Dedifferentiated amniotic fluid mesenchymal stem cell (primary cell): ENCODE data around the gene ZDHHC23.

Experiments used
- DNase-seq: peaks from one replicate; pipeline ENCODE4 v3.0.0-alpha.2; 2016; ENCODE audit errors: extremely low spot score

The ZDHHC23 gene

DNA sequence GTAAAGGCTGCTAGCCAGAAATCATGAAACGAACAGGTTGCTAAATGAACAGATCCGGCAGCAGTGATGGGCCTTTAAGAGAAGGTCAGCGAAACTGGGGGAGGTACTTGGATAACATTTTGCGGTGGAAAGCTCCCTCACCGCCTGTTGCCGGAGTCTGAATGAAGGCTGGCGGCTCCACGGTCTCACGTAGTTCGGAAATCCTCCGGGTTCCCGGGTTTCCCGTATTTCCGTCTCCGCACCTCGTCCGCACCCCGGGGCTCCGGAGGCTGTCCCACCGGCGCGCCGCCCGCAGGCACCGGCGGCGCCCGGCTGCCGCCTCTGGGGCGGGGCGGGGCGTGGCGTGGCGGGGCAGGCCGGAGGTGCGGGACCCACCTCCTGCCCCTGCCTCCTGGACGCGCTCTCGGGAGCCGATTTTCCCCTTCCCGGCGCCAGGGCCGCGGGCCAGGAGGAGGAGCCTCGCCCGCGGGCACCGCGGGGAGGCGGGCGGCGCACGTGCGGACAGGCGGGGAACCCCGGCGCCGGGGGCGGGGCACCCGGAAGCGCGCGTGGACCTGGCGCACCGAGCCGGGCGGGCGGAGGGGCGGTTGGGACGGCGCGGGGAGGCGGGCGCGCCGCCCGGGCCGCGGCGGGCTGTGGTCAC, at the start of gene ZDHHC23:
Gene ZDHHC23, plus strand, starts transcription at position 642 of the 643 bp plus-strand sequence. CDS start 790 bp downstream, outside the sequence.
- peak; percentile 22 for DNase-seq

DNA sequence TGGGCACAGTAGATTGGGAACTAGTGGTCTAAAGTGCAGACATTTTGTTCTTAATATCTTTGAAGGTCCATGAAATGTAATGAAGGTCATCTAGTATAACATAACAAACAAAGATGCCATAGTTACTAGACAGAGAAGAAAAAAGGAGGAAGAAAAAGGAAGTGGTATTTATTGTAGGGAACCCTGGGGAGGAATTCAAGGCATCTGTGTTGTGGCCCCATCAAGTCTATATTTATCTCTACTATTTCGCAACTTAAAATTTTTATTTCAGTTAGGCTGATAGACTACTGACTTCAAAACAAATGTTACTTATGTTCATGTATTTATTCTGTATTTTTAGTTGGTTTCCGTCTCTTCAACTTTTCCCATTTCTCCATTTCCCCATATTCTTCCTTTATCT, 48.9 kb upstream of the ZDHHC23 start:
- DNase-seq, result no peak

DNA sequence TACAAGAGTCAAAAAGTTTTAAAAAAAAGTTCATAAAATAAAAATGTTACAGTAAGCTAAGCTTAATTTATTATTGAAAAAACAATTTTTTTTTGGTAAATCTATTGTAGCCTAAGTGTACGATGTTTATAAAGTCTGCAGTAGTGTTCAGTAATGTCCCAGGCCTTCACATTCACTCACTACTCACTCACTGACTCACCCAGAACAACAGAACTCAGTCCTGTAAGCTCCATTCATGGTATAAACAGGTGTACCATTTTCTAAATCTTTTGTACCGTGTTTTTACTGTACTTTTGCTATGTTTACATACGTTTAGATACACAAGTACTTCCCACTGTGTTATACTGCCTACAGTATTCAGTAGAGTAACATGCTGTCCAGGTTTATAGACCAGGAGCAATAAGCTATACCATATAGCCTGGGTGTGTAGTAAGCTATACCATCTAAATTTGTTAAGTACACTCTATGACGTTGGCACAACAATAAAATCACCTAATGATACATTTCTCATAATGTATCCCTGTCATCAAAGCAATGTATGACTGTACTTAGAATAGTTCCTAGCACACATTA, 41.2 kb upstream of the ZDHHC23 start:
- DNase-seq, result no peak

GRCh38 chr3:113908133-113908532, 39.7 kb upstream of the ZDHHC23 start:
- DNase-seq, result no peak

DNA sequence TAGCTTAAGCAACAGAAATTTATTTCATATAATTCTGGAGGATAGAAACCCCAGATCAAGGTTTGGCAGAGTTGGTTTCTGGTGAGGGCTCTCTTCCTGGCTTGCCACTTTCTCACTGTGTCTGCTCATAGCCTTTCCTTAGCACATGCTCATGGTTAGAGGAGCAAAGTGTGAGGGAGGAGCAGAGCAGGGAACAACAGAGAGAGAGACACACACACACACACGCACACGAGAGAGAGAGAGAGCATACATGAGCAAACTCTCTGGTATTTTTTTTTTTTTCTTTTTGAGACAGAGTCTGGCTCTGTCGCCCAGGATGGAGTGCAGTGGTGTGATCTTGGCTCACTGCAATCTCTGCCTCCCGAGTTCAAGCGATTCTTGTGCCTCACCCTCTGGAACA, 36.8 kb upstream of the ZDHHC23 start:
- no peak for DNase-seq

- DNase-seq, result no peak
Observed at GRCh38 chr3:113912552-113913236, 35.1 kb upstream of the ZDHHC23 start.

- DNase-seq, result peak; percentile 20
Observed at GRCh38 chr3:113914646-113915045, 33.2 kb upstream of the ZDHHC23 start.

DNA sequence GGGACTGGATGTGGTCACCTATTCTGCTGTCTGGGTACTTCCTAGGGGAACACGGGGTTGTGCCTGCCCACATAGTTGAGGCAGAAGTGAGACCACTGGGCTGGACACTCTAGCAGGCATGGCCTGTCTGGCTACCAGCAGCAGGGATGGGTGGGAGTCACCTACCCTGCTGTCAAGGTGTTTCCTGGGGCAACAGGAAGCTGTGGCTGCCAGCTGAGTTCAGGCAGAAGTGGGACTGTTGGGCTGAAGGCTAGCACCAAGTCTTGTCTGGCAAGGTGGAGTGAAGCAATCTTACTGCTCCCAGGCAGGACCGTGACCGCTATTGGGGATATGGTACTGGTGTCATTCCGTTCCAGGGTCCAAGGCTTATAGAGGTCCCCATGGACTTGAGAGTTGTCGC, 20.3 kb upstream of the ZDHHC23 start:
- no peak for DNase-seq

DNA sequence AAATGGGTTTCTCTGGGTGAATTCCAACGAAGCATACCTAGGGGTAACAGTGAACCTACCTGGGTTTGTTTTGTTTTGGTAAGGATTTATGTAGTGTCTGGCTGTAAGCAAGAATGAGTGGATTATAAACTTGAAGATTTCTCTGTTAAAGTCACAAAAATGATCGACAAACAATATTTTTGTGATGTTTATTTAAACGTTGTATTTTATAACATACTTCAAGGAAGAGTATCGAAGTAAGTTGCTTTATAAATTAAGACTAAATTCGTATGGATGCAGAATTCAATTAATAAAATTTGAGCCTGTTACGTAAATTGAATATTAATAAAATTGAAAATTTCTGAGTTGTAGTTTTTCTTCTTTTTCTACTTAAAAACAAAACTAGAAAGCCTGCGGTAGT, 982 bp upstream of the ZDHHC23 start:
- DNase-seq, result no peak

GRCh38 chr3:113948015-113948917, 453 bp downstream of the ZDHHC23 start:
- DNase-seq, result no peak

DNA sequence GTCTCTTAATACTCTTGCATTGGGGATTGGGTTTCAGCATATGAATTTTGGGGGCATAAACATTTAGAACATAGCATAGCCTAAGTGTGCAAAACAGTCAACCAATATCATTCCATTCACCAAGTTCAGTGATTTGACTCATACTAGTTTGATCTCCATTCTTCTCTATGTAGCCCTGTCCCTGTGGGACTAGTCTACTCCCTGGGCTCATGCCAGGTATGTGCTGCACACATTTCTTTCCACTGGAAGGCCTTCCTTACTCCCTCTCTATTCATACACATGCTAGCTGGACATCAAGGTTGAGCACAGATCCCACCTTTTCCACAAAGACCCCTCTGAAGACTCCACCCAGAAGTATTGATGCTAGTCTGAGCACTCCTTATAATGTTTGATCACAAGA, 5.1 kb downstream of the ZDHHC23 start:
- no peak for DNase-seq

- DNase-seq, result no peak
Observed at GRCh38 chr3:113953677-113954076, 5.9 kb downstream of the ZDHHC23 start.

DNA sequence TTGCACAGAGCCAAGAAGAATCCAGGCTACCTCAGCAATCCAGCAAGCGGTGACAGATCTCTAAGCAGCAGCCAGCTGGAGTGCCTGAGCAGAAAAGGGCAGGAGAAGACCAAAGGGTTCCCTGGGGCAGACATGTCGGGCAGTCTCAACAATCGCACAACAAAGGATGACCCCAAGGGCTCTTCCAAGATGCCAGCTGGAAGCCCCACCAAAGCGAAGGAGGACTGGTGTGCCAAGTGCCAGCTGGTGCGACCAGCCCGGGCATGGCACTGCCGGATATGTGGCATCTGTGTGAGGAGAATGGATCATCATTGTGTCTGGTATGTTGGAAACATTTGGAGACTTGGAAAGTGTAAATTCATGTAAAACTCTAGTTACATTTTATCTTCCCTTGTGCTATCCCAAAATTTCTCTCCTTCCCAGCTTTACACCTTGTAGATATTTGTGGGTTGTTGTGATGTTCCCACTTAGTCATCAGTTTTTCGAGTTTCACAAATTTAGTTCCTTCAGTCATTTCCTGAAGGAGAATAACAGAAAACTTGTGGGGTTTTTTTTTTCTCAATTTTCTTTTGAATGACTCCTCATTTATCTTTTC, 6.4 kb downstream of the ZDHHC23 start:
- no peak for DNase-seq

DNA sequence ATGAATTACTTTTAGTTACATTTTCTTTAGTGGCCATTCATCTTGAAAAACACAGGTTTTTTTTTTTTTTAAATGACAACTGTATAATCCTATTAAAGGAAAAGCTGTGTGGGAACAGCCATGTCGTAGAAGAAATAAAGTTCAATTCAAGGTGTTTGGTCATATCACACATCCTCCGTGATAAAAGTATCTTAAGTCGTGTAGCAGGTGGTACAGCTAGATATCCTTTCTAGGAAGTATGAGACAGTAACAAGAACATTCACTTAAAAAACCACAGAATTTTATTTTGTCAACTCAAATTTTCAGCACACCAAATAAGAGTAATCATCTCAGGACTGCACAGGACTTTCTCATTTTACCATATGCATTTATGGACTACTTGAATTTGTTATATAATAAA, 16.1 kb downstream of the ZDHHC23 start:
- DNase-seq, result no peak

GRCh38 chr3:113966172-113966571, 18.4 kb downstream of the ZDHHC23 start:
- no peak for DNase-seq

- DNase-seq, result no peak
Observed at GRCh38 chr3:113968986-113969385, 21.2 kb downstream of the ZDHHC23 start.

GRCh38 chr3:113977822-113978221, 30.0 kb downstream of the ZDHHC23 start:
- DNase-seq, result no peak

DNA sequence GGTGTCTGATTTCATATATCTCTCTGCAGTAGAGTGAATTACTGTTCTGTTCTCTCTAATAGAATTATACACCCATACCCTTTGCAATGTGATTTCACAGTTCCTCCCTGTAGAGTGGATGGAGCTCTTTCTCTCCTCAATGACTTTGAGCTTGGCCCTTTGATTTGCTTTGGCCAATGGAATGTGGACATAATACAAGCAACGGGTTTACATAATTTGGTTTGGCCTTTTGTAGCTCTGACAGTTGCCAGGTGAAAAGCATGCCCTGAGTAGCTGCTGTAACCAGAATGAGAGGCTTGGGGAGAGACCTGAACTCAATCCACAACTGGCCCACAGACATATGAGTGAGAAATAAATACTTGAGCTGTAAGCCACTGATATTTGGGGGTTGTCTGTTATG, 32.1 kb downstream of the ZDHHC23 start:
- no peak for DNase-seq

DNA sequence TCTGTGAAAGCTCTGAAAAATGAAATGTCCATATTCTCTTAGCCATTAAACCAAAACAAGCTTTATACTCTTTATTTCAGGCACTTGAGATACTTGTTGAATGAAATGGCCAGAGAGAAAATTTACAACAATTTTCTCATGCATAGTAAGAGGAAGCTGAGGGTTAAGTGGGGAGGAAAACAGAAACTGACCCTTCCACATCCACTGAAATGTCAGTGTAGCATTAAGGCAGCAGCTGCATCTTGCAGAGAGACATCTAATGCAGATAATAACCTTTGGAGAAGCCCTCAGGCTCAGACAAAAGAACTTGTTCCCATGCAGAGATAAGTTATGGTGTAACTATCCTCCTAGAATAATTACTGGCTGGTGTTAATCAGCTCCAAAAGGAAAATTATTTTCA, 34.0 kb downstream of the ZDHHC23 start:
- DNase-seq, result no peak

GRCh38 chr3:113983544-113983943, 35.7 kb downstream of the ZDHHC23 start:
- DNase-seq, result no peak

DNA sequence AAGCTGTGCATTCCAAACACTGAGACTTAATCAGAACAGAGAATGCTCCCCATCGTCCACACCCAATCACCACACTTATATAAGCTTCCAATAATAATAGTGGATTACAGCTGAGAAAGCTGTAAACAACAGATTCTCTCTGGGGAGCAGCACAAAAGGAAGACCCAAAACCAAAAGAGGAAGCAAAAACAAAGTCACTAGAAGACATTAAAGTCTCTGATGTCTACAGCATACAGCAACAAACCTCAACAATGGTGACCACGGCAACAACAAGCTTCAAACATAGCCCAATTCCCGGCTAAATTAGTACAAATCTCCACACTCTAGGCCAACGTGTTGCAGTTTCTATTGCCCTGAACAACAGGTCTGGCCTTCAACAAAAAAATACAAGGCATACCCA, 37.7 kb downstream of the ZDHHC23 start:
- no peak for DNase-seq

GRCh38 chr3:114005481-114005880, 57.7 kb downstream of the ZDHHC23 start:
- no peak for DNase-seq
